Measurements from ENCODE around the gene SAYSD1. TPM values are rescaled to one million over a fixed set of nuclear protein-coding genes. Genes with fewer than 3 reads are reported as not detected.

SAYSD1 gene
- total and polyA plus RNA-seq, 2 donors from 2014 or later, result 17.1 to 20.4 TPM

- DNase-seq, result no peak
- Histone ChIP-seq H3K36me3 (ENCODE audit: control insufficient read depth in 2 of 3, insufficient read depth in 3 of 3, low read length in 3 of 3) (peaks cover 6 to 13% (median 8%) of the 10 kb centered on the region in 3 donors), H3K27me3 (ENCODE audit: control insufficient read depth, insufficient read depth, low read length) (no peaks in the 10 kb centered on the region), H3K4me1 (ENCODE audit: control insufficient read depth in 2 of 3, insufficient read depth in 2 of 3, low read depth in 1 of 3, low read length in 3 of 3) (no peaks in the 10 kb centered on the region), H3K9ac (ENCODE audit: low read length in 3 of 3) (no peak overlapping the region), H3K9me3 (ENCODE audit: control insufficient read depth in 2 of 3, insufficient read depth in 1 of 3, low read length in 3 of 3) (no peaks in the 10 kb centered on the region), H3K4me3 (ENCODE audit: low read length in 3 of 3) (no peak overlapping the region), H3K27ac (ENCODE audit: low read depth in 2 of 2, low read length in 2 of 2) (no peak overlapping the region)
- intact Hi-C loops (cut with DNase I), result no loop called here
- no peak for FAIRE-seq
- no peak for TF ChIP-seq CTCF (IDR thresholded peaks at IDR 0.05; ENCODE audit: borderline replicate concordance, extremely low read depth, insufficient read depth)
Measured at GRCh38 chr6:39108041-39108839, 6.7 kb downstream of the SAYSD1 start.

DNA sequence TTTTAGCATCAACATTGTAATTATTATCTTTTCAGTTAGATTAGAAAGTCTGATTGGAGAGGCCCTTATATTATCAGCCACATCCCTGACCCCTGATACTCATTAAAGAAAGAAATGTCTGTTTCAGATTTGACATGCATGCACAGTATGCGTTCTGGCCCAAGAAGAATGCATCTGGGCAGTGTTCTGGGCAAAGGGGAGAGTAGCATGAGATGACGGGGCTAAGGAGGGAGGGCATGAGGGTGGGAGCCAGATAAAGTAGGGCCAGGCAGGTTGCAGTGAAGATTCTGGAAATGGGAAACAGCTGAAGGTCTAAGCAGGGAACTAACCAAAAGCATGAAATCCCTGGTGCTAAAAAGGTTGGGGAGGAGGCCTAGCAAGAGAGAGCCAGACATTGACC, 7.3 kb downstream of the SAYSD1 start:
- intact Hi-C loops (cut with DNase I), result no loop called here
- H3K36me3 ChIP-seq (ENCODE audit: control insufficient read depth in 2 of 3, insufficient read depth in 3 of 3, low read length in 3 of 3), result peaks cover 6 to 13% (median 8%) of the 10 kb centered on the region in 3 donors
- H3K4me1 ChIP-seq (ENCODE audit: control insufficient read depth in 2 of 3, insufficient read depth in 2 of 3, low read depth in 1 of 3, low read length in 3 of 3), result no peaks in the 10 kb centered on the region
- FAIRE-seq (no peak), DNase-seq (no peak)
- H3K9me3 ChIP-seq (ENCODE audit: control insufficient read depth in 2 of 3, insufficient read depth in 1 of 3, low read length in 3 of 3), result no peaks in the 10 kb centered on the region
- no peak for TF ChIP-seq CTCF (IDR thresholded peaks at IDR 0.05; ENCODE audit: borderline replicate concordance, extremely low read depth, insufficient read depth)
- H3K4me3 ChIP-seq (ENCODE audit: low read length in 3 of 3), result no peak overlapping the region
- no peak overlapping the region for H3K9ac ChIP-seq (ENCODE audit: low read length in 3 of 3)
- H3K27ac ChIP-seq (ENCODE audit: low read depth in 2 of 2, low read length in 2 of 2), result no peak overlapping the region
- no peaks in the 10 kb centered on the region for H3K27me3 ChIP-seq (ENCODE audit: control insufficient read depth, insufficient read depth, low read length)

DNA sequence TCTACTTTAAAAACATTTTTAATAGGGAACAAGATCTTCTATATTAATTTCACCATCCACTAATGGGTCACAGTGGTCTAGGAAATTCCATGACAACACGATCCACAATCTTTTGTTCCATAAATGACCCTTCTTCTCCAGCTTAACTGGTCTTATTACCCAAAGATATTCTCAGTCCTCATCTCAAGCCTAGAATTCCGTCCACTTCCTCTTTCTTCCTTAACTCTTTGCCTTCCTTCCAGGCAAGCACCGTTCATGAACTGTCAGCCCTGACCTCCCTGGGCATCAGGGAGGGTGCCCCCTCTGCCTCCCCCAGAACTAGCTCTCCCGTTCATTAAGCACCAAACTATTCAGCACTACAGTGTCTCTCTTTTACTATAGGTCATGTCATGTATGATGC, 8.0 kb downstream of the SAYSD1 start:
- TF ChIP-seq CTCF (IDR thresholded peaks at IDR 0.05; ENCODE audit: borderline replicate concordance, extremely low read depth, insufficient read depth), result no peak
- intact Hi-C loops (cut with DNase I), result no loop called here
- DNase-seq, result no peak

More for the DNA sequence above, 8.0 kb downstream of the SAYSD1 start:
- H3K27me3 ChIP-seq (ENCODE audit: control insufficient read depth, insufficient read depth, low read length), result no peaks in the 10 kb centered on the region
- no peak for FAIRE-seq
- H3K9ac ChIP-seq (ENCODE audit: low read length in 3 of 3), result no peak overlapping the region
- no peaks in the 10 kb centered on the region for H3K9me3 ChIP-seq (ENCODE audit: control insufficient read depth in 2 of 3, insufficient read depth in 1 of 3, low read length in 3 of 3)
- no peak overlapping the region for H3K4me3 ChIP-seq (ENCODE audit: low read length in 3 of 3)
- H3K27ac ChIP-seq (ENCODE audit: low read depth in 2 of 2, low read length in 2 of 2), result no peak overlapping the region
- H3K36me3 ChIP-seq (ENCODE audit: control insufficient read depth in 2 of 3, insufficient read depth in 3 of 3, low read length in 3 of 3), result peaks cover 6 to 13% (median 8%) of the 10 kb centered on the region in 3 donors
- peaks cover 0 to under 1% (median 0%) of the 10 kb centered on the region in 3 donors for H3K4me1 ChIP-seq (ENCODE audit: control insufficient read depth in 2 of 3, insufficient read depth in 2 of 3, low read depth in 1 of 3, low read length in 3 of 3)

All from kidney (tissue), 14 donors.